HepG2 (cell line): ENCODE measurements around the gene ETV6.

Experiments
- FOXK2 ChIP-seq: fragments of 450-650 bp; IDR thresholded peaks from 2 replicates; pipeline ENCODE4 v1.6.1; 2016
- HOXA3 ChIP-seq: sonication (generic); formaldehyde crosslinking; IDR thresholded peaks from 2 replicates; pipeline ENCODE4 v1.5.0; 2020; ENCODE audit warnings: missing genetic modification reagents
- KAT8 ChIP-seq: IDR thresholded peaks from 2 replicates; pipeline ENCODE4 v1.6.1; 2016; ENCODE audit warnings: missing genetic modification reagents, missing compliant biosample characterization
- MAZ ChIP-seq, 2 experiments: sonication (generic) in 1 of 2; formaldehyde crosslinking in 1 of 2; IDR thresholded peaks; 2 replicates each; pipeline versions ENCODE4 v1.5.0 to v1.6.1; 2012 to 2020; ENCODE audit warnings: low read depth in 2 of 2, mild to moderate bottlenecking in 2 of 2, borderline replicate concordance in 1 of 2, improper control_type of control experiment in 1 of 2, low read length in 1 of 2, missing genetic modification reagents in 1 of 2, moderate library complexity in 1 of 2
- NFYB ChIP-seq: sonication (generic); formaldehyde crosslinking; IDR thresholded peaks from 2 replicates; pipeline ENCODE4 v1.4.0; 2020; ENCODE audit warnings: missing genetic modification reagents
- SOX6 ChIP-seq, 2 experiments: fragments of 450-650 bp in 1 of 2; sonication (generic) in 1 of 2; formaldehyde crosslinking in 1 of 2; IDR thresholded peaks; 2 replicates each; pipeline versions ENCODE4 v1.4.0 to v1.6.1; 2017 to 2020; ENCODE audit warnings: antibody characterized with exemption in 1 of 2, mild to moderate bottlenecking in 1 of 2, missing genetic modification reagents in 1 of 2
- ZNF530 ChIP-seq: sonication (generic); formaldehyde crosslinking; IDR thresholded peaks from 2 replicates; pipeline ENCODE4 v1.5.0; 2020; ENCODE audit warnings: low read depth, mild to moderate bottlenecking, missing genetic modification reagents
- TF ChIP-seq, protein P1 (sequence below): sonication (generic); formaldehyde crosslinking; IDR thresholded peaks from 2 replicates; pipeline ENCODE4 v1.4.0; 2020; ENCODE audit warnings: missing genetic modification reagents, low read depth, mild to moderate bottlenecking, borderline replicate concordance
- TF ChIP-seq, protein P2 (sequence below): sonication (generic); formaldehyde crosslinking; IDR thresholded peaks from 2 replicates; pipeline ENCODE4 v1.4.0; 2020; ENCODE audit warnings: missing genetic modification reagents, mild to moderate bottlenecking, borderline replicate concordance
- TF ChIP-seq, protein P3 (sequence below): sonication (generic); formaldehyde crosslinking; IDR thresholded peaks from 2 replicates; pipeline ENCODE4 v1.5.0; 2020; ENCODE audit warnings: mild to moderate bottlenecking, missing genetic modification reagents, moderate library complexity

DNA sequence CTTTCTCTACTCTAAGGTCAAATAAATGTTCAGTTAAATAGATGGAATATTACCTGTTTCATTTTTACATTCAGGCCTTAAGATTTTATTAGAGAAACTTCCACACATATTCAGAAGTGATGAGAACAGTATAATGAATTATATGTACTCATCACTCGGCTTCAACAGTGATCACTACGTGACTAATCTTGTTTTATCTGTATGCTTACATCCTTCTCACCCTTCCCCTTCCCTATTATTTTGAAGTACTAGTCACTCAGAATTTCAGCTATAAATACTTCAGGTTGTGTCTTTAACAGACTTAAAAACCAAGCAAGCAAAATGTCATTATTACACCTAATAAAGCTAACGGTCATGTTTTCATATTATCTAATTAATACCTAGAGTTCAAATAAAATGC lies 34.9 kb downstream of the ETV6 start:
- TF ChIP-seq, protein P1, sequence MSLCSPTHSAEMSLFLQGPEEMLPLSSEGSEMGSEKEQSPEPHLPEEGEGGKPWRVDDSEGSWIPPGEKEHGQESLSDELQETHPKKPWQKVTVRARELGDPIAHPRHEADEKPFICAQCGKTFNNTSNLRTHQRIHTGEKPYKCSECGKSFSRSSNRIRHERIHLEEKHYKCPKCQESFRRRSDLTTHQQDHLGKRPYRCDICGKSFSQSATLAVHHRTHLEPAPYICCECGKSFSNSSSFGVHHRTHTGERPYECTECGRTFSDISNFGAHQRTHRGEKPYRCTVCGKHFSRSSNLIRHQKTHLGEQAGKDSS (CRISPR knock-in tag): no peak
- TF ChIP-seq NFYB (CRISPR knock-in tag) (no peak), HOXA3 (CRISPR knock-in tag) (no peak), MAZ (IDR thresholded peaks at IDR 0.05; ENCODE audit: borderline replicate concordance, low read depth, low read length) (no peak), MAZ (CRISPR knock-in tag; IDR thresholded peaks at IDR 0.05; ENCODE audit: low read depth) (no peak), KAT8 (CRISPR knock-in tag) (no peak), FOXK2 (no peak), ZNF530 (CRISPR knock-in tag) (no peak), SOX6 (IDR thresholded peaks at IDR 0.05) (no peak), SOX6 (CRISPR knock-in tag; IDR thresholded peaks at IDR 0.05) (no peak)
- TF ChIP-seq, protein P2, sequence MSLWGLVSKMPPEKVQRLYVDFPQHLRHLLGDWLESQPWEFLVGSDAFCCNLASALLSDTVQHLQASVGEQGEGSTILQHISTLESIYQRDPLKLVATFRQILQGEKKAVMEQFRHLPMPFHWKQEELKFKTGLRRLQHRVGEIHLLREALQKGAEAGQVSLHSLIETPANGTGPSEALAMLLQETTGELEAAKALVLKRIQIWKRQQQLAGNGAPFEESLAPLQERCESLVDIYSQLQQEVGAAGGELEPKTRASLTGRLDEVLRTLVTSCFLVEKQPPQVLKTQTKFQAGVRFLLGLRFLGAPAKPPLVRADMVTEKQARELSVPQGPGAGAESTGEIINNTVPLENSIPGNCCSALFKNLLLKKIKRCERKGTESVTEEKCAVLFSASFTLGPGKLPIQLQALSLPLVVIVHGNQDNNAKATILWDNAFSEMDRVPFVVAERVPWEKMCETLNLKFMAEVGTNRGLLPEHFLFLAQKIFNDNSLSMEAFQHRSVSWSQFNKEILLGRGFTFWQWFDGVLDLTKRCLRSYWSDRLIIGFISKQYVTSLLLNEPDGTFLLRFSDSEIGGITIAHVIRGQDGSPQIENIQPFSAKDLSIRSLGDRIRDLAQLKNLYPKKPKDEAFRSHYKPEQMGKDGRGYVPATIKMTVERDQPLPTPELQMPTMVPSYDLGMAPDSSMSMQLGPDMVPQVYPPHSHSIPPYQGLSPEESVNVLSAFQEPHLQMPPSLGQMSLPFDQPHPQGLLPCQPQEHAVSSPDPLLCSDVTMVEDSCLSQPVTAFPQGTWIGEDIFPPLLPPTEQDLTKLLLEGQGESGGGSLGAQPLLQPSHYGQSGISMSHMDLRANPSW (CRISPR knock-in tag): no peak
- TF ChIP-seq, protein P3, sequence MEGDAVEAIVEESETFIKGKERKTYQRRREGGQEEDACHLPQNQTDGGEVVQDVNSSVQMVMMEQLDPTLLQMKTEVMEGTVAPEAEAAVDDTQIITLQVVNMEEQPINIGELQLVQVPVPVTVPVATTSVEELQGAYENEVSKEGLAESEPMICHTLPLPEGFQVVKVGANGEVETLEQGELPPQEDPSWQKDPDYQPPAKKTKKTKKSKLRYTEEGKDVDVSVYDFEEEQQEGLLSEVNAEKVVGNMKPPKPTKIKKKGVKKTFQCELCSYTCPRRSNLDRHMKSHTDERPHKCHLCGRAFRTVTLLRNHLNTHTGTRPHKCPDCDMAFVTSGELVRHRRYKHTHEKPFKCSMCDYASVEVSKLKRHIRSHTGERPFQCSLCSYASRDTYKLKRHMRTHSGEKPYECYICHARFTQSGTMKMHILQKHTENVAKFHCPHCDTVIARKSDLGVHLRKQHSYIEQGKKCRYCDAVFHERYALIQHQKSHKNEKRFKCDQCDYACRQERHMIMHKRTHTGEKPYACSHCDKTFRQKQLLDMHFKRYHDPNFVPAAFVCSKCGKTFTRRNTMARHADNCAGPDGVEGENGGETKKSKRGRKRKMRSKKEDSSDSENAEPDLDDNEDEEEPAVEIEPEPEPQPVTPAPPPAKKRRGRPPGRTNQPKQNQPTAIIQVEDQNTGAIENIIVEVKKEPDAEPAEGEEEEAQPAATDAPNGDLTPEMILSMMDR: no peak
